IPS-18a (cell line): Measurements from ENCODE around the gene CSNK1G1.

Experiments
- H3K27ac ChIP-seq: one replicate; pipeline ENCODE4 v1.5.1; 2013; ENCODE audit warnings: low read length
- H3K27me3 ChIP-seq: one replicate; pipeline ENCODE4 v1.6.1; 2013; ENCODE audit warnings: mild to moderate bottlenecking, low read length; ENCODE audit not compliant: control insufficient read depth, insufficient read depth
- H3K36me3 ChIP-seq: one replicate; pipeline ENCODE4 v1.6.1; 2013; ENCODE audit warnings: low read depth, low read length; ENCODE audit not compliant: control insufficient read depth
- H3K4me1 ChIP-seq: one replicate; pipeline ENCODE4 v1.6.1; 2013; ENCODE audit warnings: low read depth, low read length; ENCODE audit not compliant: control insufficient read depth
- H3K4me3 ChIP-seq: one replicate; pipeline ENCODE4 v1.5.1; 2013; ENCODE audit warnings: low read length
- H3K9ac ChIP-seq: one replicate; pipeline ENCODE4 v1.6.1; 2013; ENCODE audit warnings: mild to moderate bottlenecking, low read length, moderate library complexity
- H3K9me3 ChIP-seq: one replicate; pipeline ENCODE4 v1.6.1; 2013; ENCODE audit warnings: low read depth, low read length; ENCODE audit not compliant: control insufficient read depth

Gene CSNK1G1

GRCh38 chr15:64166102-64166890, 189.7 kb downstream of the CSNK1G1 start:
- peaks cover 3% of the 10 kb centered on the region for H3K36me3 ChIP-seq
- H3K27me3 ChIP-seq = no peaks in the 10 kb centered on the region
- no peak overlapping the region for H3K27ac ChIP-seq
- H3K9ac ChIP-seq = no peak overlapping the region
- H3K9me3 ChIP-seq = no peaks in the 10 kb centered on the region
- H3K4me1 ChIP-seq = peaks cover 18% of the 10 kb centered on the region
- H3K4me3 ChIP-seq = no peak overlapping the region

- Histone ChIP-seq H3K4me3 (no peak overlapping the region), H3K27ac (no peak overlapping the region), H3K4me1 (peaks cover 18% of the 10 kb centered on the region), H3K9me3 (no peaks in the 10 kb centered on the region), H3K9ac (no peak overlapping the region), H3K27me3 (no peaks in the 10 kb centered on the region), H3K36me3 (peaks cover 13% of the 10 kb centered on the region)
Observed at GRCh38 chr15:64164436-64164835, 191.5 kb downstream of the CSNK1G1 start.

GRCh38 chr15:64163659-64164362, 192.2 kb downstream of the CSNK1G1 start:
- Histone ChIP-seq H3K36me3 (peaks cover 19% of the 10 kb centered on the region), H3K27me3 (no peaks in the 10 kb centered on the region), H3K27ac (no peak overlapping the region), H3K4me3 (peak overlapping the region; percentile 34), H3K9me3 (no peaks in the 10 kb centered on the region), H3K4me1 (peaks cover 18% of the 10 kb centered on the region), H3K9ac (no peak overlapping the region)

GRCh38 chr15:64162869-64163658, 192.9 kb downstream of the CSNK1G1 start, which contains the start of gene PPIB:
TSS of gene PPIB (minus strand) at chr15:64163022. CDS start at chr15:64162986, 36 bp downstream.
- H3K27me3 ChIP-seq = no peaks in the 10 kb centered on the region
- H3K27ac ChIP-seq = peak within 1 kb of the TSS; percentile 50
- no peaks in the 10 kb centered on the region for H3K9me3 ChIP-seq
- H3K36me3 ChIP-seq = peaks cover 26% of the 10 kb centered on the region
- H3K4me1 ChIP-seq = peaks cover 18% of the 10 kb centered on the region
- H3K9ac ChIP-seq = peak within 1 kb of the TSS; percentile 94
- peak within 1 kb of the TSS; percentile 98 for H3K4me3 ChIP-seq

GRCh38 chr15:64162478-64162868, 193.5 kb downstream of the CSNK1G1 start:
- Histone ChIP-seq H3K4me1 (peaks cover 18% of the 10 kb centered on the region), H3K27ac (peak overlapping the region; percentile 50), H3K36me3 (peaks cover 32% of the 10 kb centered on the region), H3K4me3 (peak overlapping the region; percentile 98), H3K27me3 (no peaks in the 10 kb centered on the region), H3K9me3 (no peaks in the 10 kb centered on the region), H3K9ac (peak overlapping the region; percentile 94)

GRCh38 chr15:64161688-64162477, 194.1 kb downstream of the CSNK1G1 start:
- Histone ChIP-seq H3K9me3 (no peaks in the 10 kb centered on the region), H3K9ac (peak overlapping the region; percentile 94), H3K4me3 (peak overlapping the region; percentile 98), H3K36me3 (peaks cover 38% of the 10 kb centered on the region), H3K4me1 (peaks cover 18% of the 10 kb centered on the region), H3K27me3 (no peaks in the 10 kb centered on the region), H3K27ac (peak overlapping the region; percentile 50)

GRCh38 chr15:64158363-64159134, 197.4 kb downstream of the CSNK1G1 start:
- Histone ChIP-seq H3K27me3 (no peaks in the 10 kb centered on the region), H3K27ac (no peak overlapping the region), H3K4me1 (peaks cover 11% of the 10 kb centered on the region), H3K9me3 (no peaks in the 10 kb centered on the region), H3K9ac (no peak overlapping the region), H3K36me3 (peaks cover 58% of the 10 kb centered on the region), H3K4me3 (no peak overlapping the region)

- Histone ChIP-seq H3K4me1 (peaks cover 15% of the 10 kb centered on the region), H3K27me3 (peaks cover 8% of the 10 kb centered on the region), H3K9ac (no peak overlapping the region), H3K27ac (no peak overlapping the region), H3K9me3 (no peaks in the 10 kb centered on the region), H3K36me3 (peaks cover 58% of the 10 kb centered on the region), H3K4me3 (no peak overlapping the region)
Observed at GRCh38 chr15:64157599-64158125, 198.3 kb downstream of the CSNK1G1 start.

- Histone ChIP-seq H3K36me3 (peaks cover 57% of the 10 kb centered on the region), H3K9me3 (no peaks in the 10 kb centered on the region), H3K4me3 (no peak overlapping the region), H3K9ac (no peak overlapping the region), H3K4me1 (peaks cover 12% of the 10 kb centered on the region), H3K27me3 (peaks cover 17% of the 10 kb centered on the region), H3K27ac (no peak overlapping the region)
Observed at GRCh38 chr15:64156652-64157331, 199.2 kb downstream of the CSNK1G1 start.
